ENCODE data around the gene FOXN1.
"Not testable (repeated sequence)": the region's sequence is repeated elsewhere in the genome, so short reads cannot be mapped to it uniquely, and the experiment has no call there.

The FOXN1 gene

GRCh38 chr17:28572259-28573039, 66.3 kb downstream of the FOXN1 start:
- DNase-seq (ENCODE audit: low spot score) (no peak), FAIRE-seq (no peak)

- no peak for DNase-seq (ENCODE audit: low spot score)
- FAIRE-seq, result no peak
Observed at GRCh38 chr17:28573040-28573380, 66.9 kb downstream of the FOXN1 start.

- FAIRE-seq (no peak), DNase-seq (ENCODE audit: low spot score) (no peak)
Observed at GRCh38 chr17:28573521-28573920, 67.4 kb downstream of the FOXN1 start.

GRCh38 chr17:28573966-28574480, 67.9 kb downstream of the FOXN1 start:
- DNase-seq (ENCODE audit: low spot score) (no peak), FAIRE-seq (no peak)

- DNase-seq (ENCODE audit: low spot score) (no peak), FAIRE-seq (no peak)
Observed at GRCh38 chr17:28574526-28574925, 68.4 kb downstream of the FOXN1 start.

- DNase-seq (ENCODE audit: low spot score), result no peak
- FAIRE-seq, result no peak
Observed at GRCh38 chr17:28575126-28575795, 69.1 kb downstream of the FOXN1 start.

- FAIRE-seq; DNase-seq (ENCODE audit: low spot score): not testable (repeated sequence)
Observed at GRCh38 chr17:28576016-28576415, 69.9 kb downstream of the FOXN1 start.

DNA sequence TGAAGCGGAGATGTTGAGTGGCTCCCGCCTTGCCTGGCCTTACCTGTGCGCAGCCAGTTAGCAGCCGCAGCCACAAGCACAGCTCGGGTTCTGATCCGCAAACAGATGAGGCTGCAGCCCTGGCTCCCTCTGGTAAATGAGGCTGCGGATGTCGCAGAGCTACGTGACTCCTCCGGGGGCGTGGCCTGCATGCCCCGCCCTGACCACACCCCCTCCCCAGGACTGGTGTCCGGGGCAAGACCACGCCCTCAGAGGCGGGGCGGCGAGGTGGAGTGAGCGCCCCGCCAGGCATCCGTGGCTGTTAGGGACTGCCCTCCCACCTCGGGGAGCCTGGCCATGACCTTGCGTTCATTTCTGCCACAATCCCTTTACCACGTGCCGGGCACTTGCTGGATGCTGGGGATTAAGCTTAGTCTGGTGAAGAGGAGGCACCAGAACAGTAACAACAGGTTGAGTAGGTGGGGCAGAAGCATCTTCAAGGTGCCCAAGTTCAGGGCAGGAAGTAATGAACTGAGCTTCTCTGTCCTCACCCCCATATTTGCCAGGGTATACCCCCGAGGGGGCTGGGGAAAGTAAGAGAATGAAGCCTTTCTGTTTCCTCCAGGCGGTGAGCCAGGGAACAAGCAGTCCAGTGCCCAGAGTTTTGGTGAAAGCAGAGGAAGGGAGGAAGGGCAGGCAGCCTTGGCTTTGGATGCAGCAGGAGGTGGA, 70.8 kb downstream of the FOXN1 start, which contains the start of gene ALDOC:
Gene ALDOC (minus strand): TSS at position 138 of the 708 bp plus-strand sequence. CDS start 1,363 bp downstream, outside the sequence.
- FAIRE-seq, result no peak
- DNase-seq (ENCODE audit: low spot score), result peak; percentile 48

DNA sequence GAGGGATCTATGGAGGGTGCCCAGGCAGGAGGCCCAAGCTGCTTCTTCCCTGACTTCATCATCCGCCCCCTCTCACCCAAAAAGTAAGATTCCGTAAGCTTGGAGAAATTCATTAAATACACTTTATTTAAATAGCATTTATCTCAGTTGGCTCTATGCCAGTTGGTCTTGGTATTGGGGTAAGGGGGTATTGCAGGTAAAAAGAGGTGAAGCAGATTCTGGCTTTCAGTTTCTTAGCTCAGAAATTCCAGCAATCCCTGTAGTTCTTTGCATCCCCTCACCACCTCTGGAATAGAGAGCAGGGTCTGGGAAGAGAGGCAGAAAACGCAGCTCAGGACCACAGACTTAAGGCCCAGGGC, 71.3 kb downstream of the FOXN1 start:
- DNase-seq (ENCODE audit: low spot score) (no peak), FAIRE-seq (no peak)

DNA sequence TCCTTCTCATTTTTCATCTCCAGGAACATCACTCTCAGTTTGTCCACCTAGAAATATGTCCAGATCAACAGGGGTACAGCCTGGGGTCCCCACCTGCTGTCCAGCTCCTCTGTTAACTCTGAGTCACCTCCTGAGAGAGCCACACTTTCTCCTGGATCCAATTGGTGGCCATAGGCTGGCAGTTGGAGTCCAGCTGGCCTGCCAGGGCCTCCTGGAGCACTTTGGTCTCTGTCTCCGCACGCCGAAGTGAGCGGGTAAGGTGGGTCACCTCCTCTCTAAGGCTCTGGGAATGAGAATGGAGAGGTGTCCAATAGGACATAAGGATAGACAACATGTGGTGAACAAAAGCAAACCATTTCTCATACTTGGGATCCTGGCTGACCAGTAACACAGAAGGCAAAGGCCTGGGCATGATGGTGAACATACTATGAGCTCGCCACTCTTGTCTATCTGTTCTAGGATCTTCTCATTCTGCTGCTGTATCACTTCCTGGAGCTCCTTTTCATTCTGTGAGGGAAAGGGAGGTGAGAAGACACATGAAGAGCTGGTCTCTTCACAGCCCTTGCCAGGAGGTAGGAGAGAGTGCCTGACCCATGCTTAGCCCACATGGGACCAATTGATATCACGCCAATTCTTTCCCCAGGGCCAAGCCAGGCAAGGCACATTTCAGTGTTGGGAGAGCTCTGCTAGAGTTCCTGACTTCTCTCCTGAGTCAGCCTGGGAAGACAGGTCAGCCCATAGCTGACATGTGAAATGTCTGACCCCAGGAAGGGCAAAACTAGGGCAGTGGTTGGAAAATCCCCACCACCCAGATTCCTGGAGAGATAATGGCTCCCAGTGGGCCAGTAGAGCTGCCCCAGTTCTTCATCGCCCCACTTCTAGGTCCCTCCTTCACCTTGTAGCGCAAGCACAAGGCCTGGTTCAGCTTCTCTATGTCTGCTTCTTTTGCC, 72.4 kb downstream of the FOXN1 start:
- DNase-seq (ENCODE audit: low spot score) (no peak), FAIRE-seq (no peak)

GRCh38 chr17:28579526-28579925, 73.4 kb downstream of the FOXN1 start:
- DNase-seq (ENCODE audit: low spot score), result no peak
- FAIRE-seq, result no peak

GRCh38 chr17:28580959-28581358, 74.8 kb downstream of the FOXN1 start:
- no peak for FAIRE-seq
- DNase-seq (ENCODE audit: low spot score), result no peak

DNA sequence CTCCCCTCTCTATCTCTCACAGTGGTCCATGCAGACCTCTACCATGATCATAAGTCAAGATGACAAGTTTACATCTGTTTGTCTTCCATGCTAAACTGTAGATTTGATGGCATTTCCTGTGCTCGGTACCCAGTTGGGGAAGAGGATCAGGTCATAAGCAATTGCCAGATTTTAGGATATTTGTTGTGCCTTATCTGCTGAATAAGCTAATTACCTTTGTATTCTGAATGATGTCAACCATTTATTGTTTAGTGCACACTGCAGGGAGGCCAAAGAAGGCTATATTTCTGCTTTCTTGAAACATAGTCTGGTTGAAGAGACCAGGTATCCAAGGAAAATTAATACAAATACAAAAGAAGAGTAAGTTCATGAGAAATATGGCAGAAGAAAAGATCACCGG, 76.4 kb downstream of the FOXN1 start:
- no peak for FAIRE-seq

DNA sequence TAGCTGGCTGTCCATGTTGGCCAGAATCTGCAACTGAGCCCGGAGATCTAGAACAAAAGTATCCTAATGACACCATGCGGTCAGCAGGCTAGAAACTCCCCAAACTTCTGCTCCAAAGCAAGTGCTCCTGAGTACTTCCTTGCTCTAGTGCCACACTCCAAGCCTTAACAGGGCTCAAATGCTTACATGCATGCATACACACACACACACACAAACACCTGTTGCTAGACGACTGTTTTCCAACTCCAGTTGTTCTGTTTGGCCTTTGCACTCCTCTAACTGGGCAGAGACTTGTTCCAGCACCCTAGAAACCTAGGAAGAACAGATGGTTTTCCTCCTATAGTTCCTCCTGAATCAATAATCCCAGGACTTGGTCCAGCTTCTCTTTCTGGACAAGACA, 78.3 kb downstream of the FOXN1 start:
- DNase-seq (ENCODE audit: low spot score) (no peak), FAIRE-seq (no peak)

More for the DNA sequence above, 76.4 kb downstream of the FOXN1 start:
- no peak for DNase-seq (ENCODE audit: low spot score)

DNA sequence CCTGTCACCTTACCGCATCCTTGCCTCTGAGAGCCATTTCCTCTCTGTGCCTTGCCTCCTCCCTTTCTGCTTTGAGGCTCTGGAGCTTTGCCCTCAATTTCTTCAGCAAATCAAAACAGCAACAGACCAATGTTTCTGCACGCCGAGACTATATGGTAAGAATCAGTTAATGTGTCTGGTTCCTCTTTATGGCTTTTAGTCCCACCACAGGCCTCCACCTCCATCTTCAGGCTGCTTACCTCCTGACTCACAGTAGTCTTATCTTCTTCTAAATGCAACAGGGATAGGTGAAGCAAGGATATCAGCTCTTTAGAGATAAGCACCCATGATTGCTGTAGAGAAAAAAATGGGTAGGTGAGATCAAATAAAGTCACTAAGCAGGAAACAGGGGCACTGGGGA, 79.7 kb downstream of the FOXN1 start:
- no peak for DNase-seq (ENCODE audit: low spot score)
- FAIRE-seq, result no peak

All from RCC 7860 (cell line).